ENCODE measurements around the gene CYP27B1. TPM values are rescaled to one million over a fixed set of nuclear protein-coding genes. Genes with fewer than 3 reads are reported as not detected.

Gene CYP27B1
- total RNA-seq, 6 donors from 2014 or later, result 0.98 to 5.2 (median 2.5) TPM; not detected in 1

- Histone ChIP-seq H3K27ac (peak overlapping the region in 2 of 4 donors; percentile 81 to 91), H3K27me3 (no peaks in the 10 kb centered on the region), H3K36me3 (peaks cover 0 to 28% (median 21%) of the 10 kb centered on the region in 4 donors), H3K4me3 (no peak overlapping the region), H3K9me3 (no peaks in the 10 kb centered on the region), H3K4me1 (peaks cover 22 to 56% (median 48%) of the 10 kb centered on the region in 4 donors)
- ATAC-seq (ENCODE audit: low FRiP score in 2 of 2) (no peak), DNase-seq (no peak)
- 22 to 26% methylated on average over 1 of the region's 1 CpG for WGBS, 2 donors
- TF ChIP-seq POLR2AphosphoS5 (IDR thresholded peaks at IDR 0.05), result no peak
- no peak for TF ChIP-seq POLR2A (IDR thresholded peaks at IDR 0.05)
- TF ChIP-seq EP300 (IDR thresholded peaks at IDR 0.05), result no peak
- TF ChIP-seq, protein P1, sequence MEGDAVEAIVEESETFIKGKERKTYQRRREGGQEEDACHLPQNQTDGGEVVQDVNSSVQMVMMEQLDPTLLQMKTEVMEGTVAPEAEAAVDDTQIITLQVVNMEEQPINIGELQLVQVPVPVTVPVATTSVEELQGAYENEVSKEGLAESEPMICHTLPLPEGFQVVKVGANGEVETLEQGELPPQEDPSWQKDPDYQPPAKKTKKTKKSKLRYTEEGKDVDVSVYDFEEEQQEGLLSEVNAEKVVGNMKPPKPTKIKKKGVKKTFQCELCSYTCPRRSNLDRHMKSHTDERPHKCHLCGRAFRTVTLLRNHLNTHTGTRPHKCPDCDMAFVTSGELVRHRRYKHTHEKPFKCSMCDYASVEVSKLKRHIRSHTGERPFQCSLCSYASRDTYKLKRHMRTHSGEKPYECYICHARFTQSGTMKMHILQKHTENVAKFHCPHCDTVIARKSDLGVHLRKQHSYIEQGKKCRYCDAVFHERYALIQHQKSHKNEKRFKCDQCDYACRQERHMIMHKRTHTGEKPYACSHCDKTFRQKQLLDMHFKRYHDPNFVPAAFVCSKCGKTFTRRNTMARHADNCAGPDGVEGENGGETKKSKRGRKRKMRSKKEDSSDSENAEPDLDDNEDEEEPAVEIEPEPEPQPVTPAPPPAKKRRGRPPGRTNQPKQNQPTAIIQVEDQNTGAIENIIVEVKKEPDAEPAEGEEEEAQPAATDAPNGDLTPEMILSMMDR (IDR thresholded peaks at IDR 0.05), result no peak
Measured at GRCh38 chr12:57753756-57754337, 13.0 kb downstream of the CYP27B1 start.

DNA sequence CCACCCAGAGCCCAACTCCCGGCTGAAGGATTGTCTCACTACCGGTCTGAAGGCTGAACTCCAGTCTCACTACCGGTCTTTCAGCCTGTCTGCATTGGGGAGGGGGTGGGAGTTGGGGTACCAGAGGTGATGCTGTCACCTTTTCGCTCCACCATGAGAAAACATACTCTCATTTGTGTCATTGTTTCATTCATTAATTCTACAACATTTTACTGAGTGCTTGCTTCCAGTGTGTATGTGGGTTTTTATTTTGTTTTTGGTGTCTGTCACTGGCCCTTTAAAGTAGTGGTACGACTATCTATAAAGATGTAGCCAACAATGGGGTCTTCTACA, 14.2 kb downstream of the CYP27B1 start:
- Histone ChIP-seq H3K27ac (peak overlapping the region; percentile 30 to 94 (median 78)), H3K4me1 (peaks cover 22 to 56% (median 48%) of the 10 kb centered on the region in 4 donors), H3K9me3 (no peaks in the 10 kb centered on the region), H3K27me3 (no peaks in the 10 kb centered on the region), H3K36me3 (peaks cover 6 to 29% (median 23%) of the 10 kb centered on the region in 4 donors), H3K4me3 (peak overlapping the region in 3 of 4 donors; percentile 69 to 82 (median 71))
- ATAC-seq (ENCODE audit: low FRiP score in 2 of 2) (no peak), DNase-seq (no peak)
- WGBS, 2 donors, result 0 to 5% methylated on average over 5 of the region's 5 CpGs
- TF ChIP-seq POLR2A (IDR thresholded peaks at IDR 0.05) (peak in 1 of 4 donors; percentile 10), EP300 (IDR thresholded peaks at IDR 0.05) (no peak), POLR2AphosphoS5 (IDR thresholded peaks at IDR 0.05) (no peak)
- TF ChIP-seq, protein P1 (IDR thresholded peaks at IDR 0.05), result peak in 1 of 6 experiments; percentile 10

- no peaks in the 10 kb centered on the region for H3K27me3 ChIP-seq
- peak; percentile 95 for ATAC-seq (ENCODE audit: low FRiP score in 2 of 2)
- peak within 1 kb of the TSS; percentile 80 to 94 (median 88) for H3K27ac ChIP-seq
- no peaks in the 10 kb centered on the region for H3K9me3 ChIP-seq
- peaks cover 9 to 35% (median 28%) of the 10 kb centered on the region in 4 donors for H3K36me3 ChIP-seq
- DNase-seq, result peak; percentile 99 to 100
- peaks cover 22 to 53% (median 47%) of the 10 kb centered on the region in 4 donors for H3K4me1 ChIP-seq
- H3K4me3 ChIP-seq, result peak within 1 kb of the TSS; percentile 4 to 82 (median 70)
- 0 to 1% methylated on average over 15 to 55 of the region's 58 CpGs for WGBS, 2 donors
- TF ChIP-seq POLR2A (IDR thresholded peaks at IDR 0.05) (peak in 3 of 4 donors; percentile 37 to 84 (median 75)), POLR2AphosphoS5 (IDR thresholded peaks at IDR 0.05) (peak; percentile 90 to 92), EP300 (IDR thresholded peaks at IDR 0.05) (peak in 1 of 4 donors; percentile 95)
- TF ChIP-seq, protein P1 (IDR thresholded peaks at IDR 0.05), result peak in 3 of 6 experiments; percentile 4 to 44 (median 25)
Measured at GRCh38 chr12:57751788-57752667, 14.8 kb downstream of the CYP27B1 start, which contains the start of gene CDK4. TSS of gene CDK4 (minus strand) at chr12:57752310. CDS start at chr12:57751717, 593 bp downstream.

DNA sequence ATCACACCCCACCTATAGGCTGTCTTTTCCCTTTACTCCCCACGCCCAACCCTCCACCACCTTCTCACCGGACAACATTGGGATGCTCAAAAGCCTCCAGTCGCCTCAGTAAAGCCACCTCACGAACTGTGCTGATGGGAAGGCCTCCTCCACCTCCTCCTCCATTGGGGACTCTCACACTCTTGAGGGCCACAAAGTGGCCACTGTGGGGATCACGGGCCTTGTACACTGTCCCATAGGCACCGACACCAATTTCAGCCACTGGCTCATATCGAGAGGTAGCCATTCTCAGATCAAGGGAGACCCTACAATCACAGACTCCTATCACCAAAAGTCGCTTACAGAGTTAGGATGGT, 15.5 kb downstream of the CYP27B1 start:
- peaks cover 9 to 41% (median 31%) of the 10 kb centered on the region in 4 donors for H3K36me3 ChIP-seq
- ATAC-seq (ENCODE audit: low FRiP score in 2 of 2) (no peak), DNase-seq (no peak)
- WGBS, 2 donors, result 12 to 18% methylated on average over 8 of the region's 8 CpGs
- no peaks in the 10 kb centered on the region for H3K9me3 ChIP-seq
- no peak for TF ChIP-seq POLR2AphosphoS5 (IDR thresholded peaks at IDR 0.05)
- no peak for TF ChIP-seq POLR2A (IDR thresholded peaks at IDR 0.05)
- TF ChIP-seq, protein P1 (IDR thresholded peaks at IDR 0.05), result no peak
- no peak for TF ChIP-seq EP300 (IDR thresholded peaks at IDR 0.05)
- H3K4me1 ChIP-seq, result peaks cover 20 to 47% (median 41%) of the 10 kb centered on the region in 4 donors
- peak overlapping the region; percentile 4 to 82 (median 70) for H3K4me3 ChIP-seq
- peak overlapping the region; percentile 80 to 94 (median 88) for H3K27ac ChIP-seq
- H3K27me3 ChIP-seq, result no peaks in the 10 kb centered on the region

Measured in upper lobe of left lung (tissue), 6 donors.